Panc1 (cell line): ENCODE data around the gene N4BP2L1.

ENCODE experiments used
- POLR2AphosphoS5 ChIP-seq: IDR thresholded peaks from 2 replicates; pipeline ENCODE4 v1.6.1; 2012; ENCODE audit warnings: mild to moderate bottlenecking, low read depth, low read length, moderate library complexity
- SIN3A ChIP-seq: IDR thresholded peaks from 2 replicates; pipeline ENCODE4 v1.6.1; 2012; ENCODE audit warnings: low read depth, mild to moderate bottlenecking, low read length, moderate library complexity, borderline replicate concordance; ENCODE audit not compliant: insufficient read depth
- TCF7L2 ChIP-seq: IDR thresholded peaks from 2 replicates; pipeline ENCODE4 v1.6.1; 2011; ENCODE audit warnings: mild to moderate bottlenecking, low read depth, low read length, inconsistent platforms
- TF ChIP-seq, protein P1 (sequence below): fragments of 450-650 bp; IDR thresholded peaks from 2 replicates; pipeline ENCODE4 v1.5.1; 2017; ENCODE audit warnings: mild to moderate bottlenecking
- TF ChIP-seq, protein P2 (sequence below), 2 experiments: IDR thresholded peaks; 2 replicates each; pipeline ENCODE4 v1.6.1; 2011 to 2012; ENCODE audit warnings: low read depth in 2 of 2, control low read depth in 1 of 2, low read length in 1 of 2, mild to moderate bottlenecking in 1 of 2, moderate library complexity in 1 of 2; ENCODE audit not compliant: insufficient read depth in 1 of 2

- TF ChIP-seq, protein P1, sequence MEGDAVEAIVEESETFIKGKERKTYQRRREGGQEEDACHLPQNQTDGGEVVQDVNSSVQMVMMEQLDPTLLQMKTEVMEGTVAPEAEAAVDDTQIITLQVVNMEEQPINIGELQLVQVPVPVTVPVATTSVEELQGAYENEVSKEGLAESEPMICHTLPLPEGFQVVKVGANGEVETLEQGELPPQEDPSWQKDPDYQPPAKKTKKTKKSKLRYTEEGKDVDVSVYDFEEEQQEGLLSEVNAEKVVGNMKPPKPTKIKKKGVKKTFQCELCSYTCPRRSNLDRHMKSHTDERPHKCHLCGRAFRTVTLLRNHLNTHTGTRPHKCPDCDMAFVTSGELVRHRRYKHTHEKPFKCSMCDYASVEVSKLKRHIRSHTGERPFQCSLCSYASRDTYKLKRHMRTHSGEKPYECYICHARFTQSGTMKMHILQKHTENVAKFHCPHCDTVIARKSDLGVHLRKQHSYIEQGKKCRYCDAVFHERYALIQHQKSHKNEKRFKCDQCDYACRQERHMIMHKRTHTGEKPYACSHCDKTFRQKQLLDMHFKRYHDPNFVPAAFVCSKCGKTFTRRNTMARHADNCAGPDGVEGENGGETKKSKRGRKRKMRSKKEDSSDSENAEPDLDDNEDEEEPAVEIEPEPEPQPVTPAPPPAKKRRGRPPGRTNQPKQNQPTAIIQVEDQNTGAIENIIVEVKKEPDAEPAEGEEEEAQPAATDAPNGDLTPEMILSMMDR, result no peak
- TF ChIP-seq, protein P2, sequence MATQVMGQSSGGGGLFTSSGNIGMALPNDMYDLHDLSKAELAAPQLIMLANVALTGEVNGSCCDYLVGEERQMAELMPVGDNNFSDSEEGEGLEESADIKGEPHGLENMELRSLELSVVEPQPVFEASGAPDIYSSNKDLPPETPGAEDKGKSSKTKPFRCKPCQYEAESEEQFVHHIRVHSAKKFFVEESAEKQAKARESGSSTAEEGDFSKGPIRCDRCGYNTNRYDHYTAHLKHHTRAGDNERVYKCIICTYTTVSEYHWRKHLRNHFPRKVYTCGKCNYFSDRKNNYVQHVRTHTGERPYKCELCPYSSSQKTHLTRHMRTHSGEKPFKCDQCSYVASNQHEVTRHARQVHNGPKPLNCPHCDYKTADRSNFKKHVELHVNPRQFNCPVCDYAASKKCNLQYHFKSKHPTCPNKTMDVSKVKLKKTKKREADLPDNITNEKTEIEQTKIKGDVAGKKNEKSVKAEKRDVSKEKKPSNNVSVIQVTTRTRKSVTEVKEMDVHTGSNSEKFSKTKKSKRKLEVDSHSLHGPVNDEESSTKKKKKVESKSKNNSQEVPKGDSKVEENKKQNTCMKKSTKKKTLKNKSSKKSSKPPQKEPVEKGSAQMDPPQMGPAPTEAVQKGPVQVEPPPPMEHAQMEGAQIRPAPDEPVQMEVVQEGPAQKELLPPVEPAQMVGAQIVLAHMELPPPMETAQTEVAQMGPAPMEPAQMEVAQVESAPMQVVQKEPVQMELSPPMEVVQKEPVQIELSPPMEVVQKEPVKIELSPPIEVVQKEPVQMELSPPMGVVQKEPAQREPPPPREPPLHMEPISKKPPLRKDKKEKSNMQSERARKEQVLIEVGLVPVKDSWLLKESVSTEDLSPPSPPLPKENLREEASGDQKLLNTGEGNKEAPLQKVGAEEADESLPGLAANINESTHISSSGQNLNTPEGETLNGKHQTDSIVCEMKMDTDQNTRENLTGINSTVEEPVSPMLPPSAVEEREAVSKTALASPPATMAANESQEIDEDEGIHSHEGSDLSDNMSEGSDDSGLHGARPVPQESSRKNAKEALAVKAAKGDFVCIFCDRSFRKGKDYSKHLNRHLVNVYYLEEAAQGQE (IDR thresholded peaks at IDR 0.05; ENCODE audit: insufficient read depth in 1 of 2, low read depth in 2 of 2, low read length in 1 of 2), result no peak
- no peak for TF ChIP-seq SIN3A
- no peak for TF ChIP-seq POLR2AphosphoS5
- TF ChIP-seq TCF7L2, result no peak
These were observed 9.9 kb downstream of the N4BP2L1 start for GRCh38 chr13:32417995-32418394.
